GM21526 (cell line): ENCODE results near the gene TGM1.
"Not testable (repeated sequence)": the region's sequence is repeated elsewhere in the genome, so short reads cannot be mapped to it uniquely, and the experiment has no call there.

Experiments used
- ATAC-seq: cut with Tn5 transposase; IDR thresholded peaks from one replicate; pipeline ENCODE4 v1.9.1; 2021; ENCODE audit warnings: moderate library complexity; ENCODE audit not compliant: unreplicated experiment, low FRiP score

The TGM1 gene

GRCh38 chr14:24212924-24213865 lies 49.8 kb downstream of the TGM1 start, which contains the start of gene CHMP4A:
Gene CHMP4A (minus strand): TSS chr14:24213488. CDS start chr14:24213439, 49 bp downstream.
- peak; percentile 77 for ATAC-seq

GRCh38 chr14:24211311-24211710 lies 51.7 kb downstream of the TGM1 start:
- ATAC-seq: no peak

- no peak for ATAC-seq
Measured at GRCh38 chr14:24207625-24208024, 55.4 kb downstream of the TGM1 start.

GRCh38 chr14:24207104-24207551 lies 55.8 kb downstream of the TGM1 start:
- no peak for ATAC-seq

- no peak for ATAC-seq
Measured at GRCh38 chr14:24206260-24207103, 56.5 kb downstream of the TGM1 start.

- no peak for ATAC-seq
Measured at GRCh38 chr14:24204163-24205146, 58.5 kb downstream of the TGM1 start.

- not testable (repeated sequence) for ATAC-seq
Measured at GRCh38 chr14:24203249-24203886, 59.6 kb downstream of the TGM1 start.

GRCh38 chr14:24202538-24202937 lies 60.4 kb downstream of the TGM1 start:
- not testable (repeated sequence) for ATAC-seq
